ENCODE measurements around the gene PCDHA5.

GRCh38 chr5:140800816-140801493 is 20.5 kb upstream of the PCDHA5 start, which contains the start of gene PCDHA3:
- no peak for TF ChIP-seq POLR2A (IDR thresholded peaks at IDR 0.05)
- TF ChIP-seq, protein P1, sequence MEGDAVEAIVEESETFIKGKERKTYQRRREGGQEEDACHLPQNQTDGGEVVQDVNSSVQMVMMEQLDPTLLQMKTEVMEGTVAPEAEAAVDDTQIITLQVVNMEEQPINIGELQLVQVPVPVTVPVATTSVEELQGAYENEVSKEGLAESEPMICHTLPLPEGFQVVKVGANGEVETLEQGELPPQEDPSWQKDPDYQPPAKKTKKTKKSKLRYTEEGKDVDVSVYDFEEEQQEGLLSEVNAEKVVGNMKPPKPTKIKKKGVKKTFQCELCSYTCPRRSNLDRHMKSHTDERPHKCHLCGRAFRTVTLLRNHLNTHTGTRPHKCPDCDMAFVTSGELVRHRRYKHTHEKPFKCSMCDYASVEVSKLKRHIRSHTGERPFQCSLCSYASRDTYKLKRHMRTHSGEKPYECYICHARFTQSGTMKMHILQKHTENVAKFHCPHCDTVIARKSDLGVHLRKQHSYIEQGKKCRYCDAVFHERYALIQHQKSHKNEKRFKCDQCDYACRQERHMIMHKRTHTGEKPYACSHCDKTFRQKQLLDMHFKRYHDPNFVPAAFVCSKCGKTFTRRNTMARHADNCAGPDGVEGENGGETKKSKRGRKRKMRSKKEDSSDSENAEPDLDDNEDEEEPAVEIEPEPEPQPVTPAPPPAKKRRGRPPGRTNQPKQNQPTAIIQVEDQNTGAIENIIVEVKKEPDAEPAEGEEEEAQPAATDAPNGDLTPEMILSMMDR (IDR thresholded peaks at IDR 0.05), result peak in 5 of 7 experiments; percentile 24 to 53 (median 29)

Data from body of pancreas (tissue), 4 donors.